HT-29 (cell line): ENCODE measurements around the gene SHISAL2A. TPM values are rescaled to one million over a fixed set of nuclear protein-coding genes. Genes with fewer than 3 reads are reported as not detected.
"Not testable (repeated sequence)": the region's sequence is repeated elsewhere in the genome, so short reads cannot be mapped to it uniquely, and the experiment has no call there.

ENCODE experiments used
- DNase-seq: peaks from one replicate; pipeline ENCODE4 v3.0.0-alpha.2; 2015; ENCODE audit warnings: low spot score
- total RNA-seq: library from RNA; depleted of rRNA; stranded (reverse); fragments of >200 nt; shearing (Covaris generic); gene quantifications from 2 replicates; pipeline ENCODE4 v1.2.3, GENCODE V29; 2014; rRNA removed

Gene SHISAL2A
- total RNA-seq, 1 experiment from 2014 or later = not detected

DNA sequence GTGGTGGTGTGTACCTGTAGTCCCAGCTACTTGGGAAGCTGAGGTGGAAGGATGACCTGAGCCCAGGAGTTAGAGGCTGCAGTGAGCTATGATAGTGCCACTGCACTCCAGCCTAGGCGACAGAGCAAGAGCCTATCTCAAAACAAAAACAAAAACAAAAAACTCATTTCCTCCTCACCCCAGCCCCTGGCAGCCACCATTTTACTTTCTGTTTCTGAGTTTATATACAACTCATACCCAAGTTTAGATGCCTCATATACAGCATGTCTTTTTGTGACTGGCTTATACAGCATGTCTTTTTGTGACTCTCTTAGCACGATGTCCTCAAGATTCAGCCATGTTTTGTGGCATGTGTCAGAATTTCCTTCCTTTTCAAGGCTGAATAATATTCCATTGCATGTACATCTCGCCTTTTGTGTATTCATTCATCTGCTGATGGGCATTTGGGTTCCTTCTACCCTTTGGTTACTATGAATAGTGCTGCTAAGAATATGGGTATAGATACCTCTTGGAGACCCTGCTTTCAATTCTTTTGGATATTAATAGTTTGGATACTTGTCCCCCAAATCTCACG lies 50.5 kb downstream of the SHISAL2A start:
- no peak for DNase-seq

DNA sequence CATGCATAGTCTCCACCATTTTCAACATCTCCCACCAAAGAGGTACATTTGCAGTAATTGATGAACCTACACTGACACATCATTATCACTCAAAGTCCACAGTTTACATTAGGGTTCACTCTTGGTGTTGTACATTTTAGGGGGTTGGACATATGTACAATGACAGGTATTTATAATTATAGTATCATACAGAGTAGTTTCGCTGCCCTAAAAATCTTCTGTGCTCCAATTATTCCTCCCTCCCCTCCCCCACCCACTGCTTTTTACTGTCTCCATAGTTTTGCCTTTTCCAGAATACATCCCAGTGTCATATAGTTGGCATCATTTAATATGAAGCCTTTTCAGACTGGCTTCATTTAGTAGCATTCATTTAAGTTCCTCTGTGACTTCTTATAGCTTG lies 51.6 kb downstream of the SHISAL2A start:
- DNase-seq = no peak

DNA sequence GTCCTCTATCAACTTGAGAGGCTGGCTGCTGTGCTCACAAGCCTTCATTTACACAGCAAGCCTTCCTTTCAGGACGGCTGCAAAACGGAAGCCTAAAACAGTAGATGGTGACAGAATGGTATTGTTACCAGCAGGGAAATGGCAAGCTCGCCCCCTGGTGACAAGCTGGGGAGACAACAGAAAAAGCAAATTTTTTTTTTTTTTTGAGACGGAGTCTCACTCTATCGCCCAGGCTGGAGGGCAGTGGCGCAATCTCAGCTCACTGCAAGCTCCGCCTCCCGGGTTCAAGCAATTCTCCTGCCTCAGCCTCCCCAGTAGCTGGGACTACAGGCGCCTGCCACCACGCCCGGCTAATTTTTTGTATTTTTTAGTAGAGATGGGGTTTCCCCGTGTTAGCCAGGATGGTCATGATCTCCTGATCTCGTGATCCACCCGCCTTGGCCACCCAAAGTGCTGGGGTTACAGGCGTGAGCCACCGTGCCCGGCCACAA lies 53.3 kb downstream of the SHISAL2A start:
- DNase-seq = peak; percentile 70

DNA sequence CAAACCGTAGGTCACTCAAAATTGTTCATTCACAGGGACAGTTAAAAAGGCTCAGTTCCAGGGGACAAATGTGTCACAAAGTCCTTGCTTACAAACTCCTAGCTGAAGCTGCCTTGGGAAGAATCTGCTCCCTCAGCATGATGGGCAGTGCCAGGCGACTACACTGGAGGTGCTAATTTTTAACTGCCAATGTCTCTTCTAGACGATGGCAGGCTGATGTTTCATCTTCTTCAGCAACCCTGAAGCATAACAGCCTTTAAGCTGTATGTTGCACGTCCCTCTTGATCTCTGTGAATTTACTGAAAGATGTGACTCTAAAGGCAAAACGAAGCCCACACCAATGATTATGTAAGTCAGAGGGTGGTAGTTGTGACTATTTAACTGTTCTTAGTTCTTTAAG lies 53.9 kb downstream of the SHISAL2A start:
- no peak for DNase-seq

DNA sequence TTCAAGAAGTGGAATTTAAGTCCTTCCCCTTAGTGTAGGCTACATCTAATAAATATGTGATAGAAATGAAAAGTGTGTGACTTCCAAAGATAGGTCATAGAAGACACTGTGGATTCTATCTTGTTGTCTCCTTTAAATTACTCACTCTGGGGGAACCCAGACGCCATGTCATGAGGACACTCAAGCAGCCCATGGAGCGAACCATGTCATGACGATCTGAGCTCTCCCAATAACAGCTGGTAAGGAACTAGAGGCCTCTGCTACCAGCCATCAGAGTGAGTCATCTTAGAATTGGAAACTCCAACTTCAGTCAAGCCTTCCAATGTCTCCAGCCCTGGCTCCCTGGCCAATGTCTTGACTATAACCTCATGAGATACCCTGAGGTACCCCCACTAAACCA lies 58.9 kb downstream of the SHISAL2A start:
- DNase-seq = no peak

DNA sequence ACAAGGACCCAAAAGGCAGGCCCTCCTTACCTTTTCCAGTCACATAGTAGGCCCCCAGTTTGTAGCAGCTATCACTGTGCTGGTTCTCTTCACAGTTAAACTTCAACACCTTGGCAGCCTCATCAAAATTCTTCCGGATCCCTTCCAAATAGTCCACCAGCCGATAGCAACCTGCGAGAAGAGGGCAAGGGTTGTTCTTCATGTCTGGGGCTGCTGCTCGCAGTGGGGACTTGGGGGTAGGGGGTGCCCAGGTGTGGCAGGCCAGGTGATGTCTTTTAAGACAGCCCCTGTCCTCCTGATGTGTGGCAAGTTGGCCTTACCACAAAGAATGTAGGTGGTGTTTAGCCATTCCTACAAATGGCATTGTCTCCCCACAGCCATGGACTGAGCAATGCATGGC lies 59.7 kb downstream of the SHISAL2A start:
- DNase-seq = no peak

DNA sequence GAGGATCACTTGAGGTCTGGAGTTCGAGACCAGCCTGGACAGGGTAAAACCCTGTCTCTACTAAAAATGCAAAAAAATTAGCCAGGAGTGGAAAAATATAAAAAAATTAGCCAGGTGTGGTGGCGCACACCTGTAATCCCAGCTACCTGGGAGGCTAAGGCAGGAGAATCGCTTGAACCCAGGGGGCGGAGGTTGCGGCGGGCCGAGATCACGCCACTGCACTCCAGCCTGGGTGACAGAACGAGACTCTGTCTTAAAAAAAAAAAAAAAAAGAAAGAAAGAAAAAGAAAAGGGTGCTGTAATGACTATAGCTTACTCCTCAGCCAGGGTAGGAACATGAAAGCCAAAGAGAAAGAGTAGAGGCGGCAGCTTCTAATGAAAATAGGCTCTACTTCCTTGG lies 60.4 kb downstream of the SHISAL2A start:
- DNase-seq = not testable (repeated sequence)

DNA sequence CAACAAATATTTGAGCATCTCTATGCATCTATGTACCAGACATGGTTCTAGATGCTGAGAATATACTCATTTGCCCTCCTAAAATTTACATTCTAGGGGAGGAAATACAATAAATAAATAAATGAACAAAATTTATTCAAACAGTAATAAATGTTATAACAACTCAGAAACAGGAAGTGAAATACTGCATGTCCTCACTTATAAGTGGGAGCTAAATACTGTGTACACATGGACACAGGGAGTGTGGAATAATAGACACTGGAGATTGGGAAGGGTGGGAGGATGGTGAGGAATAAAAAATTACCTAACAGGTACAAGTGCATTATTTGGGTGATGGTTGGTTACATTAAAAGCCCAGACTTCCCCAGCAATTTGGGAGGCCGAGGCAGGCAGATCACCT lies 60.9 kb downstream of the SHISAL2A start:
- DNase-seq = no peak

DNA sequence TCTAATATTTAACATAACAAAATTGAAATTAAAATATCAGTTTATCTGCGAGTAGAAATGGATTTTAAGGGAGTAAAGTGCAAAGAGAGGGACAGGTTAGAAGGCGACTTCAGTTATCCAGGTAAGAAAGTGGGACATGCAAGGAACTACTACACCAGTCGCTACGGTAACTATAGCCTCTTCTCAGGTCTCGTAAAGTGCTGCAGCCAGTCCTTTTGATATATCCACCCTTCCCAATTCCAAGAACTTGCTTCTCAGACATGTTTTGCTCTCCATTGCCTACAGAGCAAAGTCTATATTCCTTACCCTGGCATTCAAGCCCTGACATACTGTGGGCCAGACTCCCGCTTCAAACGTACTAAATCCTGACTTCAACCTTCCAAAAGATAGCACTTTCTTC lies 62.7 kb downstream of the SHISAL2A start:
- no peak for DNase-seq

DNA sequence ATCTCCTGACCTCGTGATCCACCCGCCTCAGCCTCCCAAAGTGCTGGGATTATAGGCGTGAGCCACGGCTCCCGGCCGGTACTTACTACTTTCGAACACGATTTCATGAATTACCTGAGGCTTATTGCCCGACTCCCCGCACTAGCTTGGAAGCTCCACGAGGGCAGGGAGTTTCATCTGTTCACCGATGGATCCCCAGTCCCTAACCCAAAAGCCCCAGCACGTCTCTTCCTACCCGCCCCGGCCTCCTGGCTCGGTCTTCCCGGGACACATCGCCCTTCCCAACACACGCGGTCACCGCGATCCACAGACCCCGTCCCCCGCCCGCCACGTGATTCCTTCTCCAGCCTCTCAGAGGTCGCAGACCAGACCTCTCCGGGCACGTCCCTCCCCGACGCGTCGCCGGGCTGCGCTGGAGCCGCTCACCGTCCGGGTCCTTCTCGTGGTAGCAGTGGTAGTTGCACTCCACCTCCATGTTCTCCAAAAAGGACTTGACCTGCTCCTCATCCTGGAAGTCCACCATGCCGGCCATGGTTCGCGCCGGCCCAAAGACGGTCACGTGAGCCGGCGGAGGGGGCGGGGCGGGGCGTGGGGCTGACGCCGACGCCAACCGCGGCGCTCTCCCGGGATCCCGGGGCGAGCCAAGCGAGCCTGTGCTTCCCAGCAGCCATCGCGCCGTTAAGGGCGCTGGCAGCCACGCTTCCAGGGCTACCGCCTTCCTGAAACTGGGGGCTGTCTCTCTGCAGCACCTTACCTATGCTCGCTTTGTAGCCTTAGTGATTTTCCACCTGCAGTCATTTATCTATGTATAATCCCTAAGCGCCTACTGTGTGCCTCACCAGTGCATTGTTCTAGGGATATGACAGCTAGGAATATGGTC lies 65.1 kb downstream of the SHISAL2A start, which contains the start of gene COA7:
Gene COA7 (minus strand): TSS at position 553 of the 880 bp plus-strand sequence. CDS start 21 bp downstream, at position 532.
- peak; percentile 88 for DNase-seq

DNA sequence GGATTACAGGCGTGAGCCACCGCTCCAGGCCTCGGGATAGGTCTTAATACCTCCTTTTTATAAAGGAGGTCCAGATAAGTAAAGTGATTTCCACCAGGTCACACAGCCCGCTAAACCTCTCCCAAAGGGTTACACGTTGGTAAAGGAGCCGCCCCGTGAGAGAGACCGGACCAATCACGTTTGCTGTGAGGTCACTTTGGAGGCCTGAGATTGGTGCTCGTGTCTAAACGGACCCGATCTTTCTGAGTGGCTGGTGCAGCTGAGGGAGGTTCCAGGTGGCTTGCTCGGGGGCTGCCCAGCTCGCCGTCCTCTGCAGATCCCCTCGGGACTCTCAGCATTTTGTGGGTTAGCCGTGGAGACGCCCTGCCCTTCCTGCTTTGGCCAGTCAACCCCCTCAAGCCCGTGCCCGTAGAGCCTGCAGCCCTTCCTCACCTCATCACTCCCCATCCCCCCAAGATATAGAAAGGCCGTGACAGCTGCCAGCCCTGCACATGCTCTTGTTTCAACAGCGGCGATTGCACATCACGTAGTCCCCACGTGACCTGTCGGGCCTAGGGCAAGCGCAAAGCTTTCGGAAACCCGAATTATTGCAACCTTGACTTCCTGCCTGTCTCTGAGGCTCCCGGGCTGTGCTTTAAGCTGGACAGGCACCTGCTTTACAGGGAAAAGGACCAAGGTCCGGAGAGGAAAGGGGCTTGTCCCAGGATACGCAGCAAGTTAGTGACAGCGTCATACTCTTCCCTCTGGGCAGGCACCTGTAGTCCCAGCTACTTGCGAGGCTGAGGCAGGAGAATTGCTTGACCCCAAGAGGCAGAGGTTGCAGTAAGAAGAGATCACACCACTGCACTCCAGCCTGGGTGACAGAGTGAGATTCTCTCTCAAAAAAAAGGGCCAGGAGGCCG lies 70.2 kb downstream of the SHISAL2A start:
- peak; percentile 92 for DNase-seq

DNA sequence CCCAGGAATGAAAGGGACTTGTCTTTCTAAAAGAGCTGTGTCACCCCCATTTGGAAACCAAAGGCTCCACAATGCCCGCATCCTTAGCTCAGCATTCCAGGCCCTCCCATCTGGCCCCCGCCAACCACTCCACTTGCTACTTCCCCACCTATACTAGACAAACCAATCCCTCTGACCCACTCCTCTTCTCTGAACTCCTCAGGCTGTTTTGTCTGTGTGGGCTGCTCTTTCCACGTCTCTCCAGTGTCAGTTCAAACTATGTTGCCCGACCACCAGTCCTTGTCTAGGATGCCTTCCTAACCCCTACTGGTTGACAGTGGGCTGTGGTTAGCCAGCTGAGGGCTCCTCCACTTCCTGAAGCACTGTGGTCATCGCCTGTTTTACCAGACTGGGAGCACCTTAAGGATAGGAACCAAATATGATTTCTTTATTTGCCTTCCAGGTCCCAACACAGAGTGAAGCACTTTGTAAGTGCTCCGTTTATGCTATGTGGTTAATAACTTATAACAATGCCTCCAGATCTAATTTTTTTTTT lies 73.2 kb downstream of the SHISAL2A start:
- DNase-seq = no peak

Other genes with a start within 250 kb of the SHISAL2A start
- gene ORC1, start 228.7 kb upstream of the SHISAL2A start, total RNA-seq = 19.5 and 20.1 TPM in 2 replicates
- gene PRPF38A, start 228.6 kb upstream of the SHISAL2A start, total RNA-seq = 16.6 and 25.1 TPM in 2 replicates
- gene TUT4, start 80.1 kb upstream of the SHISAL2A start, total RNA-seq = 5.8 and 17.7 TPM in 2 replicates
- gene GPX7, start 30.8 kb upstream of the SHISAL2A start, total RNA-seq = not detected in 2 replicates
- 15.8 and 17.4 TPM in 2 replicates for gene COA7, start 65.2 kb downstream of the SHISAL2A start, total RNA-seq
- 3.3 and 6.5 TPM in 2 replicates for gene ZYG11B, start 93.3 kb downstream of the SHISAL2A start, total RNA-seq
- gene ZYG11A, start 209.6 kb downstream of the SHISAL2A start, total RNA-seq = not detected in 2 replicates